GM18517 (cell line): ENCODE data around the gene SYNPO.

ENCODE experiments used
- ATAC-seq: cut with Tn5 transposase; IDR thresholded peaks from one replicate; pipeline ENCODE4 v1.9.1; 2021; ENCODE audit warnings: mild to moderate bottlenecking, moderate library complexity; ENCODE audit not compliant: unreplicated experiment

The SYNPO gene

DNA sequence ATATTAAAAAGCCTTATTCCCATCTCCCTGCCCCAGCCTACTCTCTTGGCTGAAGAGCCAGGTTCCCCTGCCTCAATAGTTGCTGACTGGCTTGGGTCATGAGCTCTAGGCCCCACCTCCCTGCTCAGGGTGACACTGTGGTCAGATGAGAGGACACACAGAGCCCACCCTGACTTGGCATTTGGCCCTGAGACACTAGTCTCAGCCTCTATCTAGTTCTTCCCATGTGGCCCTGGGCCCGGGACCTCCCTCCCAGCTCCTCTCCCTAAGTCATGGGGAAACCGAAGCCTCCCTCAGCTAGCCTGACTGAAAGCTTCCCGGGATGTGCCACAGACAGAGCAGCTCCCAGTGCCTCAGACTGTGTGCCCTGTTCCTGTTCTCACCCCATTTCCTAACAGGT, 14.8 kb downstream of the SYNPO start:
- no peak for ATAC-seq

DNA sequence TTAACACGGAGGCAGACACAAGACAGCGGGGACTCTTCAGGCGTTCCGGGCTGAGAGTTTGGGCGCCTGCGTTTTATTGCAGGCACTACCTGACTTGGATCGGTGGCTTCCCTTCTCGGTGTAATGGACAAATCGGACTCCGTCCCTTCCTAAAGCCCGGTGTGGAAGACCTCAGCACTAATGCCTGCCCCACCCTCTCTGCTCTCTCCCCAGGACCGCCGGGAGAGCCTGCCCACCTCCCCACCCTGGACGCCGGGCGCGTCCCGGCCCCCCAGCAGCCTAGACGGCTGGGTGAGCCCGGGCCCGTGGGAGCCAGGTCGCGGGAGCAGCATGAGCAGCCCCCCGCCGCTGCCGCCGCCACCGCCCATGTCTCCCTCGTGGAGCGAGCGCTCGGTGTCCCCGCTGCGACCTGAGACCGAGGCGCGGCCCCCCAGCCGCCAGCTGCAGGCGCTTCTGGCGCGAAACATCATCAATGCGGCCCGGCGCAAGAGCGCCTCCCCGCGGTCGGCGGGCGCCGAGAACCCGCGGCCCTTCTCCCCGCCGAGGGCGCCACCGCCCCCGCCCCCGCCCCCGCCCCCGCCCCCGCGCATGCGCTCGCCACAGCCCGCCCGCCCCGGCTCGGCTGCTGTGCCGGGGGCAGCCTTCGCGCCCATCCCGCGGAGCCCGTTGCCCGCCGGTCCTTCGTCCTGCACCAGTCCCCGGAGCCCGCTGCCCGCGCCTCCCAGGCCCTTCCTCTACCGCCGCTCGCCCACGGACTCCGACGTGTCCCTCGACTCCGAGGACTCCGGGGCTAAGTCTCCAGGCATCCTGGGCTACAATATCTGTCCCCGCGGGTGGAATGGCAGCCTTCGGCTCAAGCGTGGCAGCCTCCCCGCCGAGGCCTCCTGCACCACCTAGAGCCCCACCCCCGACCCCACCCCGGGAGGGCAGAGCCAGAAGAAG, 16.0 kb downstream of the SYNPO start:
- ATAC-seq, result peak; percentile 81

DNA sequence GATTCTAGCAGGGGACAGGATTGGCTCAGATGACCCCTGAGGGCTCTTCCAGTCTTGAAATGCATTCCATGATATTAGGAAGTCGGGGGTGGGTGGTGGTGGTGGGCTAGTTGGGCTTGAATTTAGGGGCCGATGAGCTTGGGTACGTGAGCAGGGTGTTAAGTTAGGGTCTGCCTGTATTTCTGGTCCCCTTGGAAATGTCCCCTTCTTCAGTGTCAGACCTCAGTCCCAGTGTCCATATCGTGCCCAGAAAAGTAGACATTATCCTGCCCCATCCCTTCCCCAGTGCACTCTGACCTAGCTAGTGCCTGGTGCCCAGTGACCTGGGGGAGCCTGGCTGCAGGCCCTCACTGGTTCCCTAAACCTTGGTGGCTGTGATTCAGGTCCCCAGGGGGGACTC, 17.7 kb downstream of the SYNPO start:
- ATAC-seq, result no peak

DNA sequence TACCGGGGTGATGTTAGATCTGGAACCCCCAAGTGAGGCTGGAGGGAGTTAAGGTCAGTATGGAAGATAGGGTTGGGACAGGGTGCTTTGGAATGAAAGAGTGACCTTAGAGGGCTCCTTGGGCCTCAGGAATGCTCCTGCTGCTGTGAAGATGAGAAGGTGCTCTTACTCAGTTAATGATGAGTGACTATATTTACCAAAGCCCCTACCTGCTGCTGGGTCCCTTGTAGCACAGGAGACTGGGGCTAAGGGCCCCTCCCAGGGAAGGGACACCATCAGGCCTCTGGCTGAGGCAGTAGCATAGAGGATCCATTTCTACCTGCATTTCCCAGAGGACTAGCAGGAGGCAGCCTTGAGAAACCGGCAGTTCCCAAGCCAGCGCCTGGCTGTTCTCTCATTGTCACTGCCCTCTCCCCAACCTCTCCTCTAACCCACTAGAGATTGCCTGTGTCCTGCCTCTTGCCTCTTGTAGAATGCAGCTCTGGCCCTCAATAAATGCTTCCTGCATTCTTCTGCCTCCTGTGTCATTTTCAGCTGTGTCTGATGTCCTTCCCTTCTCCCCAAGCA, 18.3 kb downstream of the SYNPO start:
- ATAC-seq, result no peak

DNA sequence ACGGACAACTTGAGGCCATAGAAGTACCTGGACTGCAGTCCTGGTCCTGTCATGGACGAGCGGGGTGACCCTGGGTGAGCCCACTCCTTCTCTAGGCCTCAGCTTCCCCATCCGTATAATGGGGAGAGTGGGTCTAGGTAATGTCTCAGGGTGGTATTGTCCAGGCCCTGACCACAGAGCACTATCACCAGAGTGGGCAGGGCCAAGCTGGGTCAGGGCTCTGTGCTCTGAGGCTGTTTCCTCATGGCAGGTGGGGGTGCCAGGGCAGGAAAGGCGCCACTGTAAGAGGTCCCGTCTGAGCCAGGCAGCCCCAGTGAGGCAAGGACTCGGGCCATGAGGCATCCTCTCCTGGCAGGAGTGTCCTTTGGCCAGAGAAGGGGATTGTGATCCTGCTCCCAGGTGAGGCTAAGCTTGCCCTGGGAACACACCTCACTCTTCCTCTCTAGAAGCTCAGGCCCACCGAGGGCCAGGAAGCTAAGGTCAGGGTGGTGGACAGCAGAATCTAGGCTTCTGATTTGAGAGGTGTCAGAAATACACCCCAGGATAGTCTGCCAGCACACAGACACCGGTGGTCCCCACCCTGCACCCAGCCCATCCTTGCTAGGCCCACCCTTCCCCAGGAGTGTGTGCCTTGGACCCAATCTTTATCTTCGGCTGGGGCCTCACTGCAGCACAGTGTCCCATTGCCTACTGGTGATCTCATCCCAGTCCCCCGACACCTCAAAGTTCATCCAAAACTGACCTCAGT, 19.1 kb downstream of the SYNPO start:
- no peak for ATAC-seq

DNA sequence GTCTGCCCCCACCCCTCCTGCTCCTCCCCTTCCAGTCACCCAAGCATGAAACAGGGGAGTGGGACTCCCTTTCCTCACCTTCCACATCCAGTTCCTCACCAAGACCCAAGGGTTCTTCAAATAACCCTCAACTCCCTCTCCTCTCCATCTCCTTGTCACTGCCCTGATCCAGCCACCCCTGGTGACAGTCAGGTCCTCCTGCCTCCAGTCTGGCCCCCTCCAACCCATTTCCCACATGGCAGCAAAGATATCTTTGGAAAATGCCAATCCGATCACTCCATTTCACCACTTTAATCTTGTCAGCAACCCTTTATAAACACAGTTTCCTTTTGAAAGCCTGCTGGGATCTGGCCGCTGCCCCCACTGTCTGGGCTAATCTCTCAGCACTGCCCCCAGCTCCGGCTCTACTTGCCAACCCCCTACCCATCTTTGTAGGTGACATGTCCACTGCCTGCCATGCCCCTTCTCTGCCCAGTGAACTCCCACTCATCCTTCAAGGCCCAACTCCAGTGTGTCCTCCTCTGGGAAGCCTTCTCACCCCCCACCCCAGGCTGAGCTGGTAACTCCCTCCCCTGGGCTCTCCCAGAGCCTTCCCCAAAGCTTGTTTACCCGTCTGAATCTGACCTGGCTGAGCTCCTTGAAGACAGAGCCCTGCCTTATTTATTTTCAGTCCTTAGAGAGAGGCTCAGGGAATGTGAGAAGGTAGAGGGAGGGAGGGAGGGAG, 19.8 kb downstream of the SYNPO start:
- no peak for ATAC-seq

DNA sequence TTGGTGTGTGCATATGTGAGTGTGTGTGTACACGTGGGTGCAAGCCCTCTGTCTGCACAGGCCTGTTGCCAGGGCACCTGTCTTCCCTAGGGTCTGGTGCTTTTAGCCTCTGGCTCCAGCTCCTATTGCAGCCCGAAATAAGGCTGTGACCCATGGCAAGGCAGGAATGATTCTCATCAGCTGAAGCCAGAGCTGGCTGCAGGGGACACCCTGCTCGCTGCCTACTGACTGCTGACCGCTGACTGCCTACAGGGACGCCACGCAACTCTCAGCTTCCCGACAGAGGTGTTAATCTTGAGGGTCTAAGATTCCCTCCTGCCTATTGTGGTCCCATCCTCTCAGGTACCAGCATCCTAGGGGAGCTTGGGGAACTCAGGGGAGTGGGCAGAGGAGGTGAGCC, 20.6 kb downstream of the SYNPO start, which contains the start of gene MYOZ3:
MYOZ3 (plus strand) TSS at position 166 of the 400 bp plus-strand sequence. CDS start 1,691 bp downstream, outside the sequence.
- ATAC-seq, result no peak

DNA sequence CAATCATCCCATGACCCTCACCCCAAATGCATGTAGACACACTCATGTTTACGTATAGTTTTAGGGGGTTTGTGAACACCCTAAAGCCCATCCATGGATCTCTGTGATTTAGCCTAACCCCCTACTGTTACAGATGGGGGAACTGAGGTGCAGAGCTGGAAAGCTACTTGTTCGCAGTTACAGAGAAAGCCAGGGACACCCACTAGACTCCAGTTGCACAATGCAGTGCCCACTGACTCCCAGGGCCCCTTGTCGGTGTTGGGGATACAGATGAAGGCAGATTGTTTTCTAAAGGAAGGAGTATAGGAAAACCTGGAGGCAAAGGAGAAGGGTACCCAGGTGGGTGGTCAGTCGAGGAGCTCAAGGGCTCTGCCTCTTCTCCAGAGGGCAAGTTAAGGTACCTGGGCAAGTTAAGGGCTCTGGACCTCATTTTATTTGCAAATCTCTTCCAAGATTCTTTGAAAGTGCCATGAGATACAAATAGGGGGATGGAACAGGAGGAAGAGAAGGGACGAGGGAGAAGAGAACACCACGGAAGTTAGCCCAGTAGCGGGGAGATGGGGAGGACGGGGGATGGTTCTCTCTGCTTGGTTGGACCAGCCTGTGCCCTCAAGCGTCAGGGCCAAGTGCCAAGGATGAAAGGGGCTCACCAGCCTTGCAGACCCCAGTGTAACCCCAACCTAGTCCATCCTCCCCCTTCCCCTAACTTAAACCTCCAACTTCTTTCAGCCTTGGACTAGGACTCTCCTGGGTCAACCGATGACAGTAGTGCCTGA, 21.5 kb downstream of the SYNPO start:
- ATAC-seq, result no peak

DNA sequence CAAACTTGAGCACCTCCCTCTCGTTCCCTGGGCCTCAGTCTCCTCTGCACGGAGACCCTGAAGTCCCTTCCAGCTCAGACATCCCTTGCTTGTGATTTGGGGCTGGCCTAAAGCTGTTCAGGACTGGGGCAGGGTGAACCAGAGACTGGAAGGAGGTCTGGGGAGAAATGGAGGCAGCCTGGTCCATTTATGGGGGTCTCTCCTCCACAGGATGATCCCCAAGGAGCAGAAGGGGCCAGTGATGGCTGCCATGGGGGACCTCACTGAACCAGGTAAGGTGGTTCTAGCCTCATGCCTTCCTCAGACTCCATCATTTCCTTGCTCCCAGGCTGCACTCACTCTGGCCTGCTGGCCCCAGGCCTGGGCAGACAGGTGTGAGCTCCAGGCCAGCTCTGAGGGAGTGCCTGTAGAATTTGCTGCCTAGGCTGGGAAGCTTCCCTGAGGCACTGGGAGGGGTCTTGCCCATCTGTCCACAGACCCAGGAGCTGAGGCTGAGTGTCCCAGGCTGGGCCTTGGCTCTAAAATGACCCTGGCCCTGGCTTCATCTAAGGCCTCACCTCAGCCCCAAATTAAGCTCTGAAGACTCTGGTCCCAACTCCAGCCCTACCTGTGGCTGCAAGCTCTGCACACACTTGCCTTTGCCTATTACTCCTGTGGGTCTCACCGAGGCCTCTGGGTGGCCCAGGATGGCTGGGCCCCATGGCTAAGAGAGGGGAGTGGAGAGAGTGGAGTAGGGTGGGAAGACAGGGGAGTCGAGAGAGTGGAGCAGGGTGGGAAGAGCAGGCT, 22.5 kb downstream of the SYNPO start:
- ATAC-seq, result no peak

DNA sequence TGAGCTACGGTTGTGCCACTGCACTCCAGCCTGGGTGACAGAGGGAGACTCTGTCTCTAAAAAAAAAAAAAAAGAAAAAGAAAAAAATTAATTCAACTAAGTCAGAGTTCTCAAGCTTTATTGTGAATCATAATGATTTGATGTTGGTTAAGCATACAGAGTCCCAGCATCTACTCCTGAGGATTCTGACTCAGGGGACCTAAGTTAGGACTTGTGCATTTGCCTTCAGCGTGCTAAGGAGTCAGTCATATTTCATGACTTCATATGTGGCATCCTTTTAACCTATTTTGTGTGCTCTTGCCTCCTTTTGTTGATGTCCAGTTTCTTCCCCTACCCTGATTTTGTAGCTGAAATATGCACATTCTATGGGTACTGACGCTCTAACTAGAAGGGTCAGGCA, 23.5 kb downstream of the SYNPO start:
- no peak for ATAC-seq

DNA sequence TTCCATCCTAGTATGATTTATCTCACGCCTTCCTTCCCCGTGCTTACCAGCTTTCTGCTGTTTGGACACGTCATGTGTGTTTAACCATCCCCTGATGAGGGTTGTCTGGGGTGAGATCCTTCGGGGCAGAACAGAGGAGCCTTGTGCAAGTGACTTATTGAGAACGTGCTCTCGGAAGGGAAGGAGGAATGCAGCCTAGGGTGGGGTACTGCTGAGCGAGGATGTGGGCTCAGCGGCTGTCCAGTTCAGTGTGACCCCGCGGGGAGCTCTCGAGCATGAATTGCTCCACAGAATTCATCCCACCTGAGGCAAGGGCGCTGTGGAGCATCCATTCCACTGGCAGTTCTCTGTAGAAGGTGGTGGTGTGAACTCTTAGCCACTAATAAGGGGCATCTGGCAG, 24.6 kb downstream of the SYNPO start:
- no peak for ATAC-seq

DNA sequence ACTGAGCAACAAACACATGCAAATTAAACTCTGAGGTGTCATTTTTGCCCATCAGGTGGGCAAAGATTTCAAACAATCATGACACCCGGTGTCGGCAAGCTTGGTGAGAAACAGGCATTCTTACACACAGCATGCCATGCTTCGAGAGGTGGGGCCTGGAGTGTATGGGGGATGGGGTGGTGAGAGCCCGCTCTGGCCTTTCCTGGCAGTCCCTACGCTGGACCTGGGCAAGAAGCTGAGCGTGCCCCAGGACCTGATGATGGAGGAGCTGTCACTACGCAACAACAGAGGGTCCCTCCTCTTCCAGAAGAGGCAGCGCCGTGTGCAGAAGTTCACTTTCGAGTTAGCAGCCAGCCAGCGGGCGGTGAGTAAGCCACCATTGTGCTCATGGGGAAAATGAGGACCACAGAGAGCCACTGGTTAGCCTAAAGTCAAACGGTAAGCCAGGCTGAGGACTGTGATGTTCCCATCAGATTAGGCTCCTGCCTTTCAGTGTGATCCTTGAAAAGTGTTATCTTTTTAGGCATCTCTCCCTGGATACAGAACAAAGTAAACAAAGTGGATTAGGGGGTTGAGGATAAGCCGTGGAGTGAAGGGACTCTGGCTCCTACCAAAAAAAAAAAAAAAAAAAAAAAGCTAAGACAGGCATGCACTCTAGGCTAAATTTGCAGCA, 30.0 kb downstream of the SYNPO start:
- ATAC-seq, result no peak

DNA sequence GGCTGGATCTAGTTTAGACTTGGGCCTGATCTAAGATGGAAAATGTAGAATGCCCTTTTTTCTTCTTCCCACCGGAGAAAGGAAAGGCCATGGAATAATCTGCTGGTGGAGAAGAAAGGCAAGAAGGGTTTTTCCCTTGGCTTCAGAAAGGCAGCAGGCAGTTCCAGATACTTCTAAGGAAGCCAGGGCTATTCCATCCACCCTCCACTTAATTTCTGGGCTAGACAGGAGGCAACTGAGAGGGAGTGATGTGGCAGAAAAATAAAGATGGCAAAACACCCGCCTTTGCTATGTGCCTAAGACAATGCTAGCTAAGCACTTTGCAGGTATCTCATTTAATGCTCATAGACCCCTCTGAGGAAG, 30.5 kb downstream of the SYNPO start:
- ATAC-seq, result no peak

DNA sequence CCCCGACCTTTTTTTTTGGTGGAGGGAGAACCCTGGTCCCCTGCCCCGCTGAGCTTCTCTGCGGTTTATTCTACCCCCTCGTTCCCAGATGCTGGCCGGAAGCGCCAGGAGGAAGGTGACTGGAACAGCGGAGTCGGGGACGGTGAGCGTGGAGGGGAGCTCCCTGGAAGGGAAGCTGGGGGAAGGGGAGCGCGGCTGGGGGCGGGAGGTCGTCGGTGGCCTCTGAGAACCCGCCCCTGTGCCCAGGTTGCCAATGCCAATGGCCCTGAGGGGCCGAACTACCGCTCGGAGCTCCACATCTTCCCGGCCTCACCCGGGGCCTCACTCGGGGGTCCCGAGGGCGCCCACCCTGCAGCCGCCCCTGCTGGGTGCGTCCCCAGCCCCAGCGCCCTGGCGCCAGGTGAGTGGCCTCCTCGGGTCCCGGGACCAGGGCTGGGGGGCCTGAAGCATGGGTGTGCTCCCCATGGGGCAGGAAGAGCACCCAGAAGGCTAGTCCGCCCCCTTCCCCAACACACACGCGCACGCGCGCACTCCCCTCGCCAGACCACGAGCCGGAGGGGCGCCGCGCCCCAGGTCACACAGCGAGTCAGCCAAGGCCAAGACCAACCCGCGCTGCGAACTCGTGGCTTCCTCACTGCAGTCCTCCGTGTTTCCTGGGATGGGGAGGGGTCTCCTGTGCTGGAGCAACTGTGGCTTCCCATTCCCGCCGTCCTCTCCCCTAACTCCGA, 31.2 kb downstream of the SYNPO start:
- no peak for ATAC-seq

DNA sequence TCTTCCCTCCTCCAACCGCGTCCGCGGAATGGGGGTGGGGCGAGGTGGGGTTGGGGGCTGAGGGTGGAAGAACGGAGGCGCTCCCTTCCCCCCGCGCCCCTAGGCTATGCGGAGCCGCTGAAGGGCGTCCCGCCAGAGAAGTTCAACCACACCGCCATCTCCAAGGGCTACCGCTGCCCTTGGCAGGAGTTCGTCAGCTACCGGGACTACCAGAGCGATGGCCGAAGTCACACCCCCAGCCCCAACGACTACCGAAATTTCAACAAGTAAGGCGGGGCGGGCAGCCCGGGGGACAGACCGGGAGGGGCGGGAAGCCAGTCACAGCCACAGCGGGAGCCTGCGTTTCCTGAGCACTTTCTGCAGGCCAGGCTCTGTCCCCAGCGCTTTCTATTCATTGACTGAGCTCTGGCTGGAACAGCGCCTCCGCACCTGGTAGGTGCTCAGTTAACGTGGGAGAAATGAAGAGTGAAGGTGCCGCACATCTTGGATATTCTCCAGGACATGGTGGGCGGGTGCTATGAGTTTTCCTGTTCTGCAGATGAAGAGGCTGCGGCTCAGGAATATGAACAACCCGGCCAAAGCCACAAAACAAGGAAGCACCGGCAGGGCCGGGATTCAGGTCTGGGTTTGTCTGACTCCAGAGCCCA, 31.9 kb downstream of the SYNPO start:
- ATAC-seq, result no peak

DNA sequence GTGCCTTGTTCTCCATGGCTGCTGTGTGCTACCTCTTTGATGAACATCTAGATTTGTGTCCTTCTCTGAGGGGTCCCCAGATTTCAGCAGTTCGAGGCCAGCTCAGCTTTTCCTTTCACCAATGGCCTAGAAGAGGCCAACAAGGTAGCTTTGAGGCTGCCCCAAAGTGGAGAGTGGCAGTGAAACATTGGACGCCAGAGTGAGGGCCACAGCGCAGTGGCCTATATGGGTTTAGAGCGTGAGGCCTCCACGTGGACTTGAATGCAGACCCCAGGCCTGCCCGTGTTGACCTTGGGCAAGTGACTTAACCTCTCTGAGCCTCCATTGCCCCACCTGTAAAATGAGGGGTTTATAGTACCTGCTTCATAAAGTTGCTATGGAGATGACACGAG, 32.4 kb downstream of the SYNPO start:
- no peak for ATAC-seq

DNA sequence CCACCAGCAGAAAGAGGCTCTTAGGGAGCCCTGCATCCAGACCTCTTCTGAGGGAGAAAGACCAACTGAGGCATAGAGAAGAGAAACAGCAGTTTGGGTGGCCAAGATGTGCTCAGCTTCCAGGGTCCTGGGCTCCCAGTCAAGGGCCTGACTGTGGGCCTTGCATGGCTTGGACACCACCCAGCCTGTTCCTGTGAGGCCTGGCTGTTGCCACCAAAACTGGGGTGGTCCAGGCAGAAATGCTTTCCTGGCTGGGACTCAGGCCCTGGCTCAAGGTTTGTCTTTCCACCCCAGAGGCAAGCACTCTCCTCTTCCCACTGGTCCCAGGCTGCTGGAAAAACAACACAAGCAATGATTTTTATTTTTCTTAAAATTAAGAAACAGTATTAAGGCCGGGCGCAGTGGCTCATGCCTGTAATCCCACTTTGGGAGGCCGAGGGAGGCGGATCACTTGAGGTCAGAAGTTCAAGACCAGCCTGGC, 33.9 kb downstream of the SYNPO start:
- ATAC-seq, result no peak

DNA sequence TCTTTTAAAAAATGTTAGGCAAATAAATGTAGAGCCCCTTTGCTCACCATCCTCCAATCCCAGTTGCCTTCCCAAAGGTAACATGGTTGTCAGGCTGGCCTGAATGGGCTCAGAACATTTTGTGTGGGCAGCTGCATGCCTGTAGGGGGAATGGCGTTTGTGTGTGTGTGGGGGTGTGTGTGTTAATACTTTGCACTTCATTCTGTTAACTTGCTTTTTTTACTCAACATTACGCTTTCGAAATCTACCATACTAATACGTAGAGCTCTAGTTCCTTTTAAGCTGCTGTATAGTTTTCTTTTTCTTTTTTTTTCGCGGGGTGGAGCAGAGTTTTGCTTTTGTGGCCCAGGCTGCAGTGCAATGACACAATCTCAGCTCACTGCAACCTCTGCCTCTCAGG, 34.6 kb downstream of the SYNPO start:
- no peak for ATAC-seq
